GM18507 (cell line): Measurements from ENCODE around the gene HPS4.
A peak's percentile ranks its signal among the peaks of the same experiment; 100 is the strongest.

ENCODE experiments used
- DNase-seq: peaks from one replicate; pipeline ENCODE4 v3.0.0; 2011; ENCODE audit warnings: low read depth; ENCODE audit not compliant: insufficient read length; ENCODE audit errors: extremely low spot score
- FAIRE-seq: peaks from 2 replicates; lab custom pipeline; 2011; peaks lifted over from hg19 to GRCh38; lab: Jason Lieb, UNC

The HPS4 gene

DNA sequence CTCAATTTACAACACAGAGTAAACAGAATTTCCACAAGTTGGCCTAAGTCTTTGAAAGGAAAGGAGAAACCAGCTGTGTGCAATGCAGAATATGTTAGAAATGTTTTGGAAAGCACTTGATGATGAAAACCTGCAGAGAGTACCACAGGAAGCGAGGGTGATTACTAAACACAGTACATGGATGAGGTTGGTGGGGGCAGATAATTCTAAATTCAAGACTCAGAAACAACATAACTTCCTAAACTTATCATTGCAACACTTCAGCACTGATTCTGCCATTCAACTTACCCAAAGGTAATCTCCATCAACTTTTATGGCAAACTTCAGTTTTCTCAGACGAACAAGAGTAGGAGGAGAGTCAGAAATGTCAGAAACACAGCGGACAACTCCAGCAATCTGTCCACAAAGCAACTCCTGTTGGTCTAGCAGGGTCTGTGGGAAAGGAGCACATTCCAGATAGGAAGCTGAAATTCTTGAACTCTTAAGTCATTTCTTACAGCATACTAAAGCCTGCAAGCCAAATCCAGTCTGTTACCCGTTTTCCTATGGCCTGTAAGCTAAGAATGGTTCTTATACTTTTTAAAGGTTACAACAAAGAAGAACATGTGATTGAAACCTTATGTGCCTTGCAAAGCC lies 6.8 kb downstream of the HPS4 start:
- FAIRE-seq, result no peak
- DNase-seq, result no peak

DNA sequence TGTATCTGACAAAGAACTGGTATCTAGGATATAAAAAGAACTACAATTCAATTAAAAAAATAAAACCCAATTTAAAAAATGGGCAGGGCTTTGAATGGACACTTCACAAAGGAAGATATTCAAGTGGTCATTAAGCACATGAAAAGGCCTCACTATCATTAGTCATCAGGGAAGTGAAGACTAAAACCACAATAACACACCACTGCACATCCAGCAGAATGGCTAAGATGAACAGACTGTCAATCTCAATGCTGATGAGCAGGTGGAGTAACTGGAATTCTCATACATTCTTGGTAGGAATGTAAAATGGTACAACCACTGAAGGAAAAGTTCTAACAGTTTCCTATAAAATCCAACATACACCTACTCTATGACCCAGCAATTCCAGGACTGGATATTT lies 8.9 kb downstream of the HPS4 start:
- FAIRE-seq, result no peak

DNA sequence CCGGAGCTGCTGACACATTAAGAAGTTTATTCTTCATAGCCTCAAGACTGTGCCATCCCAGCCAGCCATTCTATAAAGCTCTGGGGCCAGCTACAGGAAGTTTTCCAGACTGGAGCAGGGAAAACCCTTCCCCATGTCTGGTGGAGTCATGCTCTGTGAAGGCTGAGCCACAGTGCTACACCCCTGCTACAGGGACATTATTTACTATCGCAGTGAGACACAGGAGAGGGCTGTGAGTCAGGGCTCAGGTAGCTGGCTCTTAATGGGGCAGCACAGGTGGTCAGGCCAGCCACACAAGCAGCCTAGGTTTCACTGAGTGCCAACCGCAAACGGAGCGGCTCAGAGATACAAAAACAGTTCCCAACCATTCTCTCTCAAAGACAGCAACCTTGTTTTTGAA lies 12.1 kb downstream of the HPS4 start:
- DNase-seq (no peak), FAIRE-seq (no peak)

More for the DNA sequence above, 8.9 kb downstream of the HPS4 start:
- DNase-seq, result no peak

DNA sequence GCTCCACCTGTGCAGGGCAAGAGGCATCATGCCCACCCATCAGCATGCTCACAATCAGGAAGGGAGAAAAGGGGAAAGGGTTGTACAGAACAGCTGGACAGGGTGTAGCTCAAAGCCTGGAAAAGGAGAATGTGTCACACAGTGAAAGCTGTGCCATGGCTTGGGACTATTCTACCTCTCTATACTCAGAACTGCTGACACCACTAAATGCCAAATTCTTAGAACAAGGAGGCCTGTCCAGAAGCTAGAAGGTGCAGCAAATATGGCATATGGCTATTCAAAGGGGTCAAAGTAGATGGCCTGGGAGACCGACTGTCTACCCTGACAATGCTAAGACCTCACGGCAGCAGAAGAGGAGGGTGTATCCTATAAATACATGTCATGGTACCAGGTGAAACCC lies 12.8 kb downstream of the HPS4 start:
- DNase-seq (no peak), FAIRE-seq (no peak)

DNA sequence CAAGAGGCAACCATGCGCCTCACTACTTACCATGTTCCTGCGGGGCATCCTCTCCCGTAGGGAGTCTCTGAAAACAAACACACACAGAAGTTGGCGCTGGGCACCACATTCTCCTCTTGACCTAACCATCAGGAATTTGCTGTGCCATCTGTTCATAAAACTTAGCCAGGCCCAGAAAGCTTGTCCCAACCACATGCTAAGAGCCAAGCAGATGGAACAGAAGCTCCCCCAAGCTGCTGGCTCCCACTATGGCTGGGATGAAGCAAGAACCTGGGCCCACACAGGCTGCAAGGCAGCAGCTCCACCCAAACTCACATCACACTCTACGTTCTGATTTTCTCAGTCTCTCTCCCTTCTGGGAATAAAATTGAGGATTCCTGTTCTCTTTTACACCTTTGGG lies 17.4 kb downstream of the HPS4 start:
- no peak for FAIRE-seq
- no peak for DNase-seq

DNA sequence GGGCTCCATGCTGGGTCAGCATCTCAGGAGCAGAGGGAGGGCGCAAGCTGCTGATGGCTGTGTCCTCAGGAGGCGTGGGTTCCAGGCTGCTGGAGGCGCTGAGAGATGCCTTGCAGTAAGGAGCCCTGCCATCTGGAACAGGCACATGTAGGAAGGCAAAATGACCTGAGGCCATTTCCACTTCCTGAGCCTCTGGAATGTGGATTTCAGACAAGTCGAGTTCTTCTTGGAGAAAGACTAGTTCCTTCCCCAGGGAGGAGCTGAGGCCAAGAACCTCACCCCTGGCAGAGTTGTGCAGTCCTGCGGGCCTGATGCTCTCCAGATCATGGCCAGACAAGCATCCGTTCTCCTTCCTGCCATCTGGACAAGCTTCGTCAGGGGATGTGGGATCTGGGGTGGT lies 19.3 kb downstream of the HPS4 start:
- FAIRE-seq (no peak), DNase-seq (no peak)

DNA sequence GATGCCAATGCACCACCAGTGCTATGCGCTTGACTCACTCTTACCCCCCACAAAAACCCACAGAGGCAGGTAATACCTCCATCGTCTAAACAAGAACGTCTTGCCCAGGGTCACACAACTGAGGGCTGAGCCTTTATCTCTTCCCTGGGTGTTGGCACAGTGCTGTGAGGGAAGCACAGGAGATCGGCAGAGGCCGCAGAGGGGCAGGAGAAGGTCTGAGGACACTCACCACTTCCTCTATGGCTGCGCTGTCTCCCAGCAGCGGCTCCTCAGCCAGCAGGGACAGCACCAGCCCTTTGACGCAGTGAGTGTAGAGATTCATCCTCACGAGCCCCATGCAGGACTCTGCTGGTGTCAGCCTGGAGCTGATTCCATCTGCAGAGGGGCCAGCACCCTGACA lies 19.9 kb downstream of the HPS4 start:
- DNase-seq (no peak), FAIRE-seq (no peak)

DNA sequence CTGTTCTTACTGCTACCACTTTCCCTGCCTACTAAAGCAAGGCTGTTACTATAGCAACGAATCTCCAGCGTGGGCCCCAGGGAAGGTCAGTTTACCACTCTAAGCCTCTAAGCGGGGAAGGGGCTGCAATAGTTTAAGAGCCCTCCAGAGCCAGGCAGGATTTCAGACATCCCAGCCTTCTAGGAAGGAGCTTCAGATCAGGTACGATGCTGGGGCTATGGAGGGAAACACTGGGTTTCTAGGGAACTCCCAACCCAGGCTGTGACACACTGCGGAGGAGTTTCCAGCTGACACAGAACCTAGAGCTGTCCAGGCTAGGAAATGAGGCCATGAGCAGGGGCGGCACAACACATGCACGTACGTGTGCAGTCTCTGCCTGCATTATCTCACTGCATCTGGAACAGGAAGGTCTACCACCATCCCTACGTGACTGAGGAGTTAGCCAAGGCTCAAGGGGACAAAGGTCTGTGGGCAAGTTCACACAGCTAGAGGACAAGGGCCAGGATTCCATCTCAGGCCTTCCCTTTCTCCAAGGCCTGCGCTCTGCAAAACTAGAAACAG lies 20.4 kb downstream of the HPS4 start:
- no peak for FAIRE-seq
- no peak for DNase-seq

DNA sequence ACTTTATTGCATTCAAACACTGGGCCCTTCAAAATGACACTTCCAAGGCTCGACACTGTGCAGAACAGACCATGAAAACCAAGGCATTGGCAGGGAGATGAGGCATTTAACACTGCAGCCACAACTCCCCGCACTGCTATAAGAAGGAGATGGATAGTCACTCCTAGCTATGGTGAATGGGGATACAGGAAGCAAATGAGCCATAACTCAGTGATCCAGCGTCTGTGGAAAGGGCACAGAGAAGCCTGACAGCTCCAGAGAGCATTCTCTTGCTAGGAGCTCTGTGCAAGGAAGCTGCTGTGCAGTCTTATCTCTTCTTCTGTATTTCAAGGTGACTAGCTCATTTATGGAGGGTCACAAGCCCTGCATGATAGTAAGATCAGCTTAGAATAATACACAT lies 20.9 kb downstream of the HPS4 start:
- DNase-seq, result no peak
- no peak for FAIRE-seq

DNA sequence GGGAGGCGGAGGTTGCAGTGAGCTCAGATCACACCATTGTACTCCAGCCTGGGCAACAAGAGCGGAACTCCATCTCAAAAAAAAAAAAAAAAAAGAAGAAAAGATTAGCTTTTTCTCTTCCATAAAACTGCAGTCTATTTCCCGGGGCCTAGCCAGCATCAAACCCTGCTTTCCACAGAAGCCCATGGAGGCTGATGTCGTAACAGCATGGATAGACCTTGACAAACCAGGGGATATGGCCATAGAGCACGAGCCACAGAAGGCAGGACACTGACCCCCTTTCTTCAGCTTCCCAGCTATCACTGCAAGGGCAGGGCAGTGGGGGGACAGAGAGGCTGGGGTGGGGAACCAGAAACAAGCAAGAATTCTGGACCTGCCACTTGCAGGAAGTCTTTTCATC lies 21.5 kb downstream of the HPS4 start:
- FAIRE-seq, result no peak
- no peak for DNase-seq

DNA sequence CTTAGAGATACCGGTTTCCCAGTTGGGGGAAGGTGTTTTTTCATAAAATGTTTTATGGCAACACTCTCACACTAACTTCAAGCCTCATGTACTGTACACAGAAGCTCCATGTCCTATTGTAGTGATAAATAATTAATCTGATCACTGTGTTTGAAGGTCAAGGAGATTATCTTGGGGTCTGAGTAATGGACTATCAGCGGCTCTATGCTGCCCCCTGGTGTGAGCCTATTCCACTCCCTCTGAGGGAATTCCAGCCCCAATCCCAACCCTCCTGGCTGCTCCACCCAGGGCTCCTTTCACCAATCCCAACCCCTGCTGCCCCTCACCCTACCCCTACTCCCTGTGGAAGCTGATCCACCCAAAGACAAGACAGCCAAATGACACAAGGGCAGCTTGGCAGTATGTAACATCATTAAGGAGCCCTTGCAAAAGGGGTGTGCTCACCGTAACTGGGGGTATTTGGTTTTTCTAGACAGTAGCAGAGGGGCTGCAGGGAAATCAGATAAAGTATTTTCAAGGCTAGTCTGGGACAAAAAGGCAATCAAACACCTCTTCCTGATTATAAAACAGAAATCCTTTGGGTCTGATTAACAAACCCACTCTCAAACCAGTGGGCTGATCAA lies 22.3 kb downstream of the HPS4 start:
- FAIRE-seq, result peak; percentile 64
- peak; percentile 30 for DNase-seq

DNA sequence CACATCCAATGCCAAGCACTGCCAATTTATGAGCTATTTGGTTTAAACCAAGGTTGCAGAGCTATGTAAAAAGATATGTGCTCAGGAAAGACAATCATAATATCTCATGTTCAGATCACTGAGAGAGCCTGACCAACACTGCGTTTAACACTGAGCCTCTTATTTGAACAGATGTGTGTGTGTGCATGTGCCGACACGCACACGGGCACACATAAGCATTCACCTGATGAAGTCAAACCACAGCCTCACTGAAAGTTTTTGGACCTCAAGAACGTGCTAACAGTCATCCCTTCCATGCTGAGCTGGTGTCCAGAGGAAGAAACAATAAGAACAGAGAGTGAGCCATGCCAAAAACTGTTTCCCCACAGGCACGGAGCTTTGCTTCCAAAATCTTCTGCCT lies 23.4 kb downstream of the HPS4 start:
- FAIRE-seq (no peak), DNase-seq (no peak)

DNA sequence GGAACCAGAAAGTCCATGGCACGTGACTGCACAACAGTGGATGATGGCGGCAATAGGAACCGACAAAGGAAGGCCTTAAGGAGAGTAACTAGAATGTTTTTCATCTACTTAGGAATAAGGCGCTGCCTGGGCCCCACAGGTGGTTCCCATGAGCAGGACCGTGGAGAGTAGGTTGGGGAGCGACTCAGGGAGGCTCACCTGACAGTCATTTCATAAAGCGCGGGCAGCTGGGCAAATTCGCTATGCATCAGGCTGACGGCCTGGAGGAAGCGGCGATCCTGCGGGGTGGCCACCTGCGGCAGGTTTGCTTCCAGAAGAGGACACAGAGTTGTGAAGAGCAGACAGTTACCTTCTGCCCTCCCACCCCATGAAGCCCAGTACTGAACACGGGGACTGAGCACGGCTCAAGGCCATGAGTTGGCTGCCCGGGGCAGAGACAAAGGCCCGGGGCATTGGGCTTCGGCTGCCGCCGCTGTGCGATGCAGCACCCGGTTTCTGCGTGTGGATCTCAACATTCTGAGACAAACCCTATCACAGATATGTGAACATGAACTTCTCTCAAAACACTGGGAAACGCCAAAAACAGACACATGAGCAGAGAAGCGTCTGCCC lies 25.8 kb downstream of the HPS4 start:
- FAIRE-seq (no peak), DNase-seq (no peak)

DNA sequence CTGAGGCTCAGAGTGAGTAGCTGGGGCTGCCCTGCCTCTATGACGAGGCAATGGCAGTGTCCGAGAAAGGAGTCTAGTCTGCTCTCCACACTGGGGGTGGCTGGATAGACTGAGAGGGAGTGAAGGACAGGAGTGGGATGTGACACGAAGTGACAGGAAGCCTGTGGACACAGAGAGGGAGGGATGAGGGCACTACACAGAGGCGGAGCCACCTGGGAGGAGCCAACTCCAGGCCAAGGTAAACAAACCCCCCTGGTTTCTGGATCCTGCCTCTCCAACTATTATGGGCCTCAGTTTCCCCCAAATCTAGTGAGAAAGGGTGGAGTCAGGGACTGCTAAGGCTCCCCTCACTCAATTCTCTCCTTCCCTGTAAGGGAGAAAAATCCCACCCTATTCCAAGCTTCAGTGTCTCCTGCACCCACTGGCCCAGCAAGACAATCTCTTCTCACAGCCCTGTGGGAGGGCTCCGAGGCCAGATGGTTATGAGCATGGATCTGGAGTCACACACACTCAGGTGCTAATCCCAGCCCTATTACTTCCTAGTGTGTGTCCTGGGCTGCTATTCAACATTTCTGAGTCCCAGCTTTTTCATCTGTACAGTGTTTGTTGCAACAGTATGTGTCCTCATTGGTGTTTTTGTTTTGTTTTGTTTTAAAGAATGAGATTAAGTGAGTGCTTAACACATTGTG lies 29.6 kb downstream of the HPS4 start:
- DNase-seq (no peak), FAIRE-seq (no peak)

DNA sequence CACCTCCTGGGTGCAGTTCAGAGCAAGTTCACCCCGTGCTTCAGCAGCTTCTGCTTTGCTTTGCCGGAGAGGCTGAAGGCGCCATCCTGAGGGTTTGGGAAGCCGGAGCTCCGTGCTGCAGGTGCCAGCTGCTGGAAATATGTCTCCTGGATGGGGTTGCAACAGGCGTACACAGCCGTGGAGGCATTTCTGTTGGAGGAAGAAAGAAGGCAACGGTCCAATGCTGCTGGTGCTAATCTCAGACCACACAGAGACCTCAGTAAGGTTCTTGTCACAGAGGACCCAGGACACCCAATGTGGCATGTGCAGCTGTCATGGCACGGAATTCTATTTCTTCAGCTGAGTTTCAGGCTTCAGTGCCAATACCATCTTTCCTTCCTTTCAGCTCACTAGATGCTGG lies 30.4 kb downstream of the HPS4 start:
- no peak for DNase-seq
- no peak for FAIRE-seq

DNA sequence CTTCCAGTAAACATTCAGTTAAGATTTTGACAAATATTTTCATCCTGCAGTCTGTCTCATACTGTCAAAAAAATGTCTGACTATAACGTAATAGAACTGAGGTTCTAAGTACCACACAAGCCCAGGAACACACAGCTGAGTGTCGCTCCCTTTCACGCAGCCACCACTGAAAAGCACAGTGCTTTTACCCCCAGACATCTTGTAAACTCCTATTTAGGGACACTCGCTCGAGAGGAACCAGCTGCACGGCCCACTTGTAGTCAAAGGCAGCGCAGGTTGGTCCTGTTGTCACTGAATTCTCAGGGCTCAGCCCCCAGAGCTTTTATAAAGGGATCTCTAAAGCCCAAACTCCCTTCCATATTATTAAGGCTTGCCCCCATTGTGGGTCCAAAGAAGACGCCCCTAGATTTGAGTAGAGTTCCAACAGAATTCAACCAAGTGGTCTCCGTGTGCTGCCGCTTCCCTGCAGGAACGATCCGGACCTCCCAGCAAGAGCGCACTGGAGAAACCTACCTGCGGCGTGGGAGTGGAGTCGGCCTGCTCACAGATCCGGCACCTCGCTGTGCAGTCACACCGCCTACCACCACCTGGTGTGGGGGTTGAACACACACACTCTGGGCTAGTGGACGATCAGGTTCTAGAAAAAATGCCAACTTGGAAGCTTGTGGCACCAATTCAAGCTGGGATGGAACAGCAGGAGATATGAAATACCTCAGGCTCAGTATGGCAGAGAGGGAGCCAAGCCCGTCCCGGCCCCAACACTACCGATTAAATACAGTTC lies 31.2 kb downstream of the HPS4 start:
- FAIRE-seq, result no peak
- DNase-seq, result no peak

DNA sequence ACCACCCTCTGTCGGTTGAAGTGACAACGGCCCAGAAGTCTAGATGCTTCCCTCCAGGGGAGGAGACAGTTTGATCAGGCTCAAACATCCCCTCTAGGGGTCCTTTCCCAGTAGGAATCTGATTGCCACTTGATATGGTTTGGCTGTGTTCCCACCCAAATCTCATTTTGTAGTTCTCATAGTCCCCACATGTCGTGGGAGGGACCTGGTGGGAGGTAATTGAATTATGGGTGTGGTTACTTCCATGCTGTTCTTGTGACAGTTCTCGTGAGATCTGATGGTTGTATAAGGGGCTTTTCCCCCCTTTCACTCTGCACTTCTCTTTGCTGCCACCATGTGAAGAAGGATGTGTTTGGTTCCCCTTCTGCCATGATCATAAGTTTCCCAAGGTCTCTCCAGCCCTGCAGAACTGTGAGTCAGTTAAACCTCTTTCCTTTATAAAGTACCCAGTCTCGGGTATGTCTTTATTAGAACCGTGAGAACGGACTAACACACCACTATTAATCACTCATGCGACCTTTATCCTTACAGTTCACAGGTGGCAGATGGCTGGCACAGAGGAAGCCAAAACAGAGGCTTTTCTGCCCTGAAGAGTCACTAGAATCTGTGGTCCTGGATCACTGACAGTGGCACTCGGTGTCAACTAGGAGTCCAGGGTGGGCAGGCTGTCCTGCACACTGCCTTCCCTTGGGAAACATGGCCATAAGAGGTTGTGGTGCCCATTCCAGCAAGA lies 33.0 kb downstream of the HPS4 start:
- FAIRE-seq (no peak), DNase-seq (no peak)

DNA sequence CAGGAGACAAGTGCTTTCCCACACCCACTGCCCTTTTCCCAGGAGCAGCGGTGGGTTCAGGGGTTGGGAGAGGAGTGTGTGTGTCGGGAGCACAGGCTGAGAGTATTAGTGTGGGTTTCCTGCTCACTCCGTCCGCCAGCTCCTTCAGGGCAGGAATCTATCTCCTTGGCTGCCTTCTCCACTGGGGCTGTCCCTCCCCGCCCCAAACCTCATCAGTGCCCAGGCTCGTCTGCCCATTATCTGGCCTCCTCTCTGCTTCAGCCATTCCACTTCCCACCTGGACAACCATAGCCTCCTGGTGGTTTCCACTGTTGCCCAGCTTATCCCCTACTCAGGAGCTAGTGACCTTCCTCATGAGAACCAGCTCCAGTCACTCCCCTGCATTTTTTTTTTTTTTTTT lies 34.6 kb downstream of the HPS4 start:
- DNase-seq (no peak), FAIRE-seq (no peak)

DNA sequence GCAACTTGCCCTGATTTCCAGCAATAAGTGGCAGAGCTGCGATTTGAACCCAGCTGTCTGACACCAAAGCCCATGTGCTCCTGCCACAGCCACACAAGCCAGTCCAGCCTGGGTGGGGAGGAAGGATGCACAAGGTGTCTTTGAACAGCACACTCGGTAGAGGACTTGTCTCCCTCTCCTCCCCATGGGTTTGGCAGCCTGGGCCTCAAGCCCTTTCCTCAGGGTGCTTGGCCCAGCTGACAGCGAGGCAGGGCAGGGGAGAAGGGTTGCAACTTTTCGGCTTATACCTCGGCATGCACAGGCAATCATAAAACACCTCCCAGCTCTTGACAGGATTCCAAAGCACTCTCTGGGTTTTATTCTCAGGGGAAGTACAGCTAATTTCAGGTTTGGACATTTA lies 35.2 kb downstream of the HPS4 start:
- FAIRE-seq (no peak), DNase-seq (no peak)
